ENCODE results near the gene SLC43A3.
"Not testable (repeated sequence)": the region's sequence is repeated elsewhere in the genome, so short reads cannot be mapped to it uniquely, and the experiment has no call there.

Gene SLC43A3

DNA sequence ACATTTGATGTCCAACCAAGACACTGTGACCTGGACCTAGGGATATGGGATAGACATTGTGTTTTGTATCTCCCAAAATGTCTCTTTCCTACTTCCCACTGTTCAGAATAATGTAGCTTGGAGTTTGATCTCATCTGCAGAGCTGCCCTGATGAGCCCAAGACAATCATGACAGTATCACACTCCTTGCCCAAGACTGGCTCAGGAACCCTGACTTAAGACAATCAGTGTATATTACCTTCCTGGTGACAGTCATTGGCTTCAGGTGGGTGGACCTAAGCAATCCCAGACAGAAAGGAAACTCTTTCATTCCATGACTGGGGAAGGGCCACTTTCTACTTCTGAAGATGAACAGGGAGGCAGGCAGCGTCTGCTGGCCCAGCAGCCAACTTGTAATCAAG is 19.1 kb upstream of the SLC43A3 start:
- no peaks in the 10 kb centered on the region for H3K36me3 ChIP-seq
- TF ChIP-seq, protein P1, sequence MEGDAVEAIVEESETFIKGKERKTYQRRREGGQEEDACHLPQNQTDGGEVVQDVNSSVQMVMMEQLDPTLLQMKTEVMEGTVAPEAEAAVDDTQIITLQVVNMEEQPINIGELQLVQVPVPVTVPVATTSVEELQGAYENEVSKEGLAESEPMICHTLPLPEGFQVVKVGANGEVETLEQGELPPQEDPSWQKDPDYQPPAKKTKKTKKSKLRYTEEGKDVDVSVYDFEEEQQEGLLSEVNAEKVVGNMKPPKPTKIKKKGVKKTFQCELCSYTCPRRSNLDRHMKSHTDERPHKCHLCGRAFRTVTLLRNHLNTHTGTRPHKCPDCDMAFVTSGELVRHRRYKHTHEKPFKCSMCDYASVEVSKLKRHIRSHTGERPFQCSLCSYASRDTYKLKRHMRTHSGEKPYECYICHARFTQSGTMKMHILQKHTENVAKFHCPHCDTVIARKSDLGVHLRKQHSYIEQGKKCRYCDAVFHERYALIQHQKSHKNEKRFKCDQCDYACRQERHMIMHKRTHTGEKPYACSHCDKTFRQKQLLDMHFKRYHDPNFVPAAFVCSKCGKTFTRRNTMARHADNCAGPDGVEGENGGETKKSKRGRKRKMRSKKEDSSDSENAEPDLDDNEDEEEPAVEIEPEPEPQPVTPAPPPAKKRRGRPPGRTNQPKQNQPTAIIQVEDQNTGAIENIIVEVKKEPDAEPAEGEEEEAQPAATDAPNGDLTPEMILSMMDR (IDR thresholded peaks at IDR 0.05): no peak

DNA sequence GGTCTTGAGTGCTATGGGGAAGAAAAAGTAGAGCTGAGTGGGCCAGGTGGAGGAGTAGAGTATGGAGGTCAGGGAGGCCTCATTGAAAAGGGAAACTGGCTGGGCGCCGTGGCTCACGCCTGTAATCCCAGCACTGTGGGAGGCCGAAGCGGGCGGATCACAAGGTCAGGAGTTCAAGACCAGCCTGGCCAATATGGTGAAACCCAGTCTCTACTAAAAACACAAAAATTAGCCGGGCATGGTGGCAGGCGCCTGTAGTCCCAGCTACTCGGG is 18.1 kb upstream of the SLC43A3 start:
- not testable (repeated sequence) for H3K4me3 ChIP-seq (ENCODE audit: low read depth in 1 of 2, low read length in 1 of 2); H3K4me1 ChIP-seq (ENCODE audit: control insufficient read depth in 1 of 2, insufficient read depth in 1 of 2, low read depth in 1 of 2, low read length in 1 of 2); H3K36me3 ChIP-seq; H3K27me3 ChIP-seq; H3K27ac ChIP-seq; H3K9me3 ChIP-seq

More for the DNA sequence above, 19.1 kb upstream of the SLC43A3 start:
- no peak overlapping the region for H3K27ac ChIP-seq
- H3K4me1 ChIP-seq (ENCODE audit: control insufficient read depth in 1 of 2, insufficient read depth in 1 of 2, low read depth in 1 of 2, low read length in 1 of 2): no peaks in the 10 kb centered on the region
- H3K9me3 ChIP-seq: no peaks in the 10 kb centered on the region
- no peaks in the 10 kb centered on the region for H3K27me3 ChIP-seq
- H3K4me3 ChIP-seq (ENCODE audit: low read depth in 1 of 2, low read length in 1 of 2): no peak overlapping the region

DNA sequence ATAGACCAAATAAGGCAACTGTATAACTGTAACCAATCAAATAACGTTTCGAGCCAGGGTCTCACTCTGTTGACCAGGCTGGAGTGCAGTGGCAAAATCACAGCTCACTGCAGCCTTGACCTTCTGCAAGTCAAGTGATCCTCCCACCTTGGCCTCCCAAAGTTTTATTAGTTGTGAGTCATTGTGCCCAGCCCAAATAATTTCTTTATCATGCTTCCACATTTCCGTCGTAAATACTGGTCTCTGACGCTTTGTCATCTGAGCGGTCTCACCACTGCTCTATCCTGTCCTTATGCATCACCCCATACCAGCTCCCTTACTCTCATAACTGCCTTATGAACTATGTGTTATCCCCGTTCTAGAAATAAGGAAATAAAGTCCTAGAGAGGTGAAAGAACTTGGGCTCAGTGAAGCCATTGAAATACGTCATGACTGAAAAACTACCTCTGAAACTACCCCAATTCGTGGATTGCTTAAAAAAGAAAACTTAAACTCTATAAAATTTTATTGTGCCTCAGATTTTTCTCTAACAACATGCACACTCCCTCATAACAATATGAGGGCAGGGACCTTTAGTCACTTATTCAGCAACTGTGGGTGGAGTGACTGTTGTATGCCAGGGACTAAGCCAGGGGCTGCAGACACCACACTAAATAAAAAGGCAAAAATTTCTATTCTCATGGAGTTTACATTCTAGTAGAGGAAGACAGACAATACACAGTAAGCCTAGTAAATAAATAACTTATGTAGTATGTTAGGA is 17.6 kb upstream of the SLC43A3 start:
- TF ChIP-seq, protein P1 (IDR thresholded peaks at IDR 0.05): no peak
- H3K27ac ChIP-seq: no peak overlapping the region
- H3K4me3 ChIP-seq (ENCODE audit: low read depth in 1 of 2, low read length in 1 of 2): no peak overlapping the region
- H3K27me3 ChIP-seq: no peaks in the 10 kb centered on the region
- H3K9me3 ChIP-seq: no peaks in the 10 kb centered on the region
- no peaks in the 10 kb centered on the region for H3K4me1 ChIP-seq (ENCODE audit: control insufficient read depth in 1 of 2, insufficient read depth in 1 of 2, low read depth in 1 of 2, low read length in 1 of 2)
- H3K36me3 ChIP-seq: no peaks in the 10 kb centered on the region

DNA sequence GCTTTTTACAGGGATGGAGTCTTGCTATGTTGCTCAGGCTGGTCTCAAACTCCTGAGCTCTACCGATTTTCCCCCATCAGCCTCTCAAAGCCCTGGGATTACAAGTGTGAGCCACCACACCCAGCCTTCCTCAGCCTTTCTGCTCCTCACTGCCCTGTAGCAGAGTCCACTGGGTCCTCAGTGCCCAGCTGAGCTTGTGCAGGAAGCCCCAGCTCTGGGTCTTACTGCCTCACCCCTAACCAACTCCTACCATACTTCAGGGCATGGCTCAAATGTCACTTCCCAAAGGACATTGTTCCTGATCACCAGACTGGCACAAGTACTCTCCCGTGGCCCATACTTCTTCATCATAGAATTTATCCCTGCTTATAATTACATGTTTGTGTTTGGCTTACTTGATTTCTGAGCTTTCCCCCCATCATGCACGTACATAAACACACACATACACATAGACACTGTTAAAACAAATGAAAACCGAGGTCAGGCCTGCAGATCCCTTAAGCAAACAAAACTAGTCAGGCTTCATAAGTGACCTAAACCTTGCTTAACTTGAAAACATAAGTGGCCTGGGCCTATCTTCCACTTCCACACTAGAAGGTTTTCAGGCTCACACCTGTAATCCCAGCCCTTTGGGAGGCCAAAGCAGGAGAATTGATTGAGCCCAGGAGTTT is 14.0 kb upstream of the SLC43A3 start:
- no peaks in the 10 kb centered on the region for H3K27me3 ChIP-seq
- no peak overlapping the region for H3K27ac ChIP-seq
- no peaks in the 10 kb centered on the region for H3K36me3 ChIP-seq
- no peaks in the 10 kb centered on the region for H3K9me3 ChIP-seq
- TF ChIP-seq, protein P1 (IDR thresholded peaks at IDR 0.05): no peak
- no peak overlapping the region for H3K4me3 ChIP-seq (ENCODE audit: low read depth in 1 of 2, low read length in 1 of 2)
- no peaks in the 10 kb centered on the region for H3K4me1 ChIP-seq (ENCODE audit: control insufficient read depth in 1 of 2, insufficient read depth in 1 of 2, low read depth in 1 of 2, low read length in 1 of 2)

DNA sequence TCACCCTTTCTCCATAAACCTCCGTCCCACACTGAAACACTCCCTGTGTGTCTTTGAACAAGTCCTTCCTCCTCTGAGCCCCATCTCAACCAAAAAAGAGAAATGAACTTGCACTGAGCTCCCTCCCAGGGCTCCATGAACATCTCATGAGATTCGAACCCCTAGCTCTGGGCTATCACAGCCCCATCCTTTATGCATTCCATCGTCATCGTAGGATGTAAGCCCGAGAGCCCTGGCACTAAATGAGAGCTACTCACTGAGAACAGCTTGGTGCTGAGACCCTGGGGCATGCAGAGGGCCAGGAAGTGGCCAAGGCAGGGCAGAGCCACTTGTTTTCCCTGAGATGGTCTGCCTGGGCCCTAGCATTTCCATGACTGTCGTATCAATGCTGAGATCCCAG is 12.9 kb upstream of the SLC43A3 start:
- peaks cover 3 to 5% of the 10 kb centered on the region in 2 experiments for H3K4me1 ChIP-seq (ENCODE audit: control insufficient read depth in 1 of 2, insufficient read depth in 1 of 2, low read depth in 1 of 2, low read length in 1 of 2)
- H3K9me3 ChIP-seq: no peaks in the 10 kb centered on the region
- no peaks in the 10 kb centered on the region for H3K36me3 ChIP-seq
- no peaks in the 10 kb centered on the region for H3K27me3 ChIP-seq
- H3K4me3 ChIP-seq (ENCODE audit: low read depth in 1 of 2, low read length in 1 of 2): no peak overlapping the region
- TF ChIP-seq, protein P1 (IDR thresholded peaks at IDR 0.05): no peak
- no peak overlapping the region for H3K27ac ChIP-seq
